Thyroid gland (tissue), 4 donors: ENCODE measurements around the gene MAP7D3.

Experiments
- CTCF ChIP-seq, 6 experiments: fragments of 200-600 bp in 3 of 6; fragments of 450-650 bp in 3 of 6; sonication (generic) in 3 of 6; IDR thresholded peaks; one replicate each; pipeline ENCODE4 v1.5.1; 2016 to 2019; ENCODE audit warnings: antibody characterized with exemption in 6 of 6, mild to moderate bottlenecking in 2 of 6, inconsistent platforms in 1 of 6, moderate library complexity in 1 of 6
- POLR2A ChIP-seq, 2 donors: fragments of 450-650 bp; IDR thresholded peaks; one replicate each; pipeline ENCODE4 v1.6.1; 2017; ENCODE audit warnings: antibody characterized with exemption in 2 of 2, mild to moderate bottlenecking in 2 of 2, moderate library complexity in 1 of 2

DNA sequence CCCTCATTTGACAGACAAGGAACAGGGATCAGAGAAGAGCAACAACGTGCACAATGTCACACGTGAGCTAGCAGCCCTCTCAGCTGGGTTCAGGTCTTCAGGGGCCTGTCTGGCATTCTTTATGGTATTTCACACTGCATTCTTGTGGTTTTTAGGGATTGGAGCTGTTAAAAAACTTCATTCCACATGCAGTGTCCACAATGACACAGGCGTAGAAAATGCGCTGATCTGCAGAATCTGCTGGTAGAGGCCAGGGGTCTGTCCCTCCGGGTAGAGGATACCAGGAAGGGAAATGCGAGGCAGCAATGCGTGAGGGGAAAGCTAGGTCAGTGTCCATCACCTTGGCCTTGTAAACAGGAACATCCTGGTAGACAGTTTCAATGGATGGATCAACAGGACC is 36.6 kb downstream of the MAP7D3 start:
- TF ChIP-seq CTCF (IDR thresholded peaks at IDR 0.05) (no peak), POLR2A (IDR thresholded peaks at IDR 0.05) (no peak)
